HepG2 (cell line): Measurements from ENCODE around the gene TAMALIN. TPM values are rescaled to one million over a fixed set of nuclear protein-coding genes. Genes with fewer than 3 reads are reported as not detected.
A peak's percentile ranks its signal among the peaks of the same experiment; 100 is the strongest.

Source experiments
- AGO1 ChIP-seq: fragments of 200-400 bp; formaldehyde crosslinking; IDR thresholded peaks from 2 replicates; pipeline ENCODE4 v1.6.1; 2017; ENCODE audit warnings: mild to moderate bottlenecking, low read depth, low read length, moderate library complexity; ENCODE audit not compliant: poor library complexity, severe bottlenecking
- ARID5B ChIP-seq: IDR thresholded peaks from 2 replicates; pipeline ENCODE4 v1.4.0; 2020; ENCODE audit warnings: mild to moderate bottlenecking, missing genetic modification reagents
- ARNTL ChIP-seq: sonication (generic); formaldehyde crosslinking; IDR thresholded peaks from 2 replicates; pipeline ENCODE4 v1.4.0; 2020; ENCODE audit warnings: mild to moderate bottlenecking, missing genetic modification reagents
- CEBPB ChIP-seq: IDR thresholded peaks from 2 replicates; pipeline ENCODE4 v1.6.1; 2011; ENCODE audit warnings: low read depth, low read length, improper control_type of control experiment, borderline replicate concordance
- ERF ChIP-seq: IDR thresholded peaks from 2 replicates; pipeline ENCODE4 v1.6.1; 2018; ENCODE audit warnings: missing biosample characterization, missing genetic modification reagents
- GATAD2A ChIP-seq: IDR thresholded peaks from 2 replicates; pipeline ENCODE4 v1.6.1; 2016
- IKZF5 ChIP-seq: IDR thresholded peaks from 2 replicates; pipeline ENCODE4 v1.6.1; 2018; ENCODE audit warnings: missing genetic modification reagents, mild to moderate bottlenecking, missing compliant biosample characterization
- KLF9 ChIP-seq: IDR thresholded peaks from 2 replicates; pipeline ENCODE4 v1.6.1; 2016; ENCODE audit warnings: low read depth
- KMT2A ChIP-seq: sonication (generic); formaldehyde crosslinking; IDR thresholded peaks from 2 replicates; pipeline ENCODE4 v1.4.0; 2020; ENCODE audit warnings: missing genetic modification reagents
- MAF1 ChIP-seq: sonication (generic); formaldehyde crosslinking; IDR thresholded peaks from 2 replicates; pipeline ENCODE4 v1.5.0; 2020; ENCODE audit warnings: missing genetic modification reagents, borderline replicate concordance
- NKX3-1 ChIP-seq: sonication (generic); formaldehyde crosslinking; IDR thresholded peaks from 2 replicates; pipeline ENCODE4 v1.5.0; 2020; ENCODE audit warnings: missing genetic modification reagents
- NR2F6 ChIP-seq, 2 experiments: IDR thresholded peaks; 2 replicates each; pipeline ENCODE4 v1.6.1; 2016; ENCODE audit warnings: antibody characterized with exemption in 1 of 2, mild to moderate bottlenecking in 1 of 2
- SP2 ChIP-seq: sonication (generic); formaldehyde crosslinking; IDR thresholded peaks from 2 replicates; pipeline ENCODE4 v1.5.1; 2020; ENCODE audit warnings: mild to moderate bottlenecking, missing genetic modification reagents
- ZFAT ChIP-seq: sonication (generic); formaldehyde crosslinking; conservative IDR thresholded peaks from 2 replicates; pipeline ENCODE4 v1.8.1; 2023; ENCODE audit warnings: missing genetic modification reagents, inconsistent platforms
- ZNF205 ChIP-seq: IDR thresholded peaks from 2 replicates; pipeline ENCODE4 v1.6.1; 2018; ENCODE audit warnings: missing biosample characterization, missing genetic modification reagents
- ZNF232 ChIP-seq: sonication (generic); formaldehyde crosslinking; IDR thresholded peaks from 2 replicates; pipeline ENCODE4 v1.4.0; 2020; ENCODE audit warnings: missing genetic modification reagents, borderline replicate concordance
- ZNF644 ChIP-seq: IDR thresholded peaks from 2 replicates; pipeline ENCODE4 v1.6.1; 2016; ENCODE audit warnings: low read depth
- ZNF646 ChIP-seq: sonication (generic); formaldehyde crosslinking; IDR thresholded peaks from 2 replicates; pipeline ENCODE4 v1.9.0; 2021; ENCODE audit warnings: mild to moderate bottlenecking, missing genetic modification reagents
- ZNF850 ChIP-seq: sonication (generic); formaldehyde crosslinking; conservative IDR thresholded peaks from 2 replicates; pipeline ENCODE4 v1.9.0; 2021; ENCODE audit warnings: mild to moderate bottlenecking, missing genetic modification reagents
- ZSCAN29 ChIP-seq: sonication (generic); formaldehyde crosslinking; conservative IDR thresholded peaks from 2 replicates; pipeline ENCODE4 v1.4.0; 2020; ENCODE audit warnings: mild to moderate bottlenecking, missing genetic modification reagents
- ZSCAN9 ChIP-seq: IDR thresholded peaks from 2 replicates; pipeline ENCODE4 v1.6.1; 2016; ENCODE audit warnings: borderline replicate concordance
- polyA plus RNA-seq, 8 experiments: library from polyadenylated mRNA; depleted of rRNA in 3 of 8; stranded (reverse) in 7 of 8; unstranded in 1 of 8; fragments of >200 nt; fragmentation: Illumina TruSeq in 4 of 8; extraction: Trizol in 4 of 8; gene quantifications; 2 replicates each; pipeline versions ENCODE4 v1.2.1 to v1.2.3, GENCODE V29; 2011 to 2016; ENCODE audit warnings: low read depth in 4 of 8, missing spikeins in 1 of 8, mixed read lengths in 1 of 8; ENCODE audit not compliant: insufficient read depth in 1 of 8
- total RNA-seq, 5 experiments: library from RNA; depleted of rRNA; stranded (reverse); fragments of >200 nt; fragmentation: Illumina TruSeq; extraction: Trizol; gene quantifications; 2 replicates each; pipeline ENCODE4 v1.2.3, GENCODE V29; 2016; ENCODE audit warnings: low read depth in 1 of 5

The TAMALIN gene
- total and polyA plus RNA-seq, 2 of the 13 experiments (the other 11 are each of a cell fraction or from before 2014, with no cell fraction given) = 2.9 to 10.9 TPM

GRCh38 chr12:51959211-51959610 is 47.5 kb upstream of the TAMALIN start (continued):
- TF ChIP-seq ARID5B (CRISPR knock-in tag) (peak; percentile 36; the same call in 1 of the 2 replicates), ZNF644 (CRISPR knock-in tag) (peak; percentile 30; the same call in 1 of the 2 replicates), ZSCAN9 (CRISPR knock-in tag) (no peak), ZNF232 (CRISPR knock-in tag) (no peak), ZFAT (CRISPR knock-in tag) (no peak), ZNF646 (CRISPR knock-in tag) (no peak), ERF (CRISPR knock-in tag) (no peak), ARNTL (CRISPR knock-in tag) (0 out of 2 replicates have a peak, but pooled peaks have one; percentile 21), IKZF5 (CRISPR knock-in tag) (0 out of 2 replicates have a peak, but pooled peaks have one; percentile 31), KLF9 (CRISPR knock-in tag) (no peak), ZNF205 (CRISPR knock-in tag) (no peak), SP2 (CRISPR knock-in tag) (no peak), MAF1 (no peak), ZNF850 (CRISPR knock-in tag) (no peak), GATAD2A (CRISPR knock-in tag) (0 out of 2 replicates have a peak, but pooled peaks have one; percentile 27), NR2F6 (IDR thresholded peaks at IDR 0.05) (no peak), NR2F6 (CRISPR knock-in tag; IDR thresholded peaks at IDR 0.05) (0 out of 2 replicates have a peak, but pooled peaks have one; percentile 32), CEBPB (peak; percentile 84), NKX3-1 (CRISPR knock-in tag) (no peak), KMT2A (CRISPR knock-in tag) (0 out of 2 replicates have a peak, but pooled peaks have one; percentile 19), ZSCAN29 (peak; percentile 64), AGO1 (no peak)
